ENCODE measurements around the gene ITGB2. TPM values are rescaled to one million over a fixed set of nuclear protein-coding genes. Genes with fewer than 3 reads are reported as not detected.
A peak's percentile ranks its signal among the peaks of the same experiment; 100 is the strongest.

Gene ITGB2
- total RNA-seq, 1 donor from 2014 or later, result 468 TPM

DNA sequence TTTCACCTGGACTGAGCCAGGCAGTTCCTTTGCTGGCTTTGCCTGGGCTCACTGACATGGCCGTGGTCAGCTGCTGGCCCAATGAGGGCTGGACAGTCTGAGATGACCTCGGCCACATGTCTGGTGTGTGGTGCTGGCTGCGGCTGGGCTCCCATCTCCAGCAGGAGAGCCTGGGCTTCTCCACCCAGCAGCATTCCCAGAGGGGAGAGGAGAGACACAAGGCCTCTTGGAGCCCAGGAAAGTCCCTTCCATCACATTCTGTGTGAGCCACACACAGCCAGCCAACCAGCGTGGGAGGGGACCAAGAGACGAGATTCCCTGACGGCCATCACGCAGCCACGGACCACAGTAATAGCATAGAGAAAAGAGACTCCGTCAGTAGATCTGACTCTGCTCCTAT is 81.7 kb downstream of the ITGB2 start:
- H3K4me3 ChIP-seq, result no peak overlapping the region
- intact Hi-C loops (cut with DNase I), result no loop called here

DNA sequence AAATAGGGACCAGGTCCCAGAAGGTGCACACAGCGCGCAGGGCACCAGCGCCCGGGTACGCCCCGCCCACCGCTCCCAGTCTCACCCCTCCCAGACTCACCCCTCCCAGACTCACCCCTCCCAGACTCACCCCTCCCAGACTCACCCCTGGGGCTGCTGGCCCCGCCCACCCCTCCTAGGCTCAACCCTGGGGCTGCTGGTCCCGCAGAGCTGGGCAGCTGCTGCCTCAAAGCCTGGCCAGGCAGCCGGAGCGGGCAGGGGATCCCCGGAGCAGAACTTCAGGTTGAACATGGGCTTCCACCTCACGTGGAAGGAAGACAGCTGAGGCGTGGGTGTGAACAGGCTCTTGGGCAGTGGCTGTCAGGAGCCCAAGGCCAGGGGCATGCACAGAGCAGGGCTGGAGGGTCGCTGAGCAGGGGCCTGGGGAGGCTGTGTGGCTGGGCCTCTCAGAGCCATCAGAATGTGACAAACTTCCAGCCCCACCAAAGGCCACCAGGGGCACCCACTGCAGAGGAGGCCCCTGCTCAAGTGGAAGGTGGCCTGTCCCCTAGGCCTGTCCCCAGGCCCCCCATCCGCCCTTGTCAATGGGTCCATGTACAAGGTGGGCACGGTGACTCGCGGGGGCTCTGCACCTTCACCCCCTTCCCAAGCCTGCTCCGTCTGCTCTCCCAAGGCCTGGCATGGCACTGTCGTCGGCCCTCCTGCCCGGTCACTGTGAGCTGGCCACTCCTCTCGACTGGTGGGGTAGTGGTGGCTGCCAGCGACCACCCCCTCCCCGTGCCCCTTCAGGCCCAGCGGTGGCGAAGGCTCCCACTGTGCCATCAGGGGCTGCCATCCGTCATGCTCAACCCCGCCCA is 82.4 kb downstream of the ITGB2 start:
- Histone ChIP-seq H3K4me1 (no peaks in the 10 kb centered on the region), H3K27ac (no peak overlapping the region), H3K9me3 (no peaks in the 10 kb centered on the region), H3K36me3 (no peaks in the 10 kb centered on the region), H3K4me3 (no peak overlapping the region), H3K27me3 (ENCODE audit: low read depth) (peaks cover 3% of the 10 kb centered on the region)
- no peak for DNase-seq
- intact Hi-C loops (cut with DNase I), result no loop called here
- ATAC-seq, result peak in 1 of 2 donors; percentile 8
- TF ChIP-seq, protein P1, sequence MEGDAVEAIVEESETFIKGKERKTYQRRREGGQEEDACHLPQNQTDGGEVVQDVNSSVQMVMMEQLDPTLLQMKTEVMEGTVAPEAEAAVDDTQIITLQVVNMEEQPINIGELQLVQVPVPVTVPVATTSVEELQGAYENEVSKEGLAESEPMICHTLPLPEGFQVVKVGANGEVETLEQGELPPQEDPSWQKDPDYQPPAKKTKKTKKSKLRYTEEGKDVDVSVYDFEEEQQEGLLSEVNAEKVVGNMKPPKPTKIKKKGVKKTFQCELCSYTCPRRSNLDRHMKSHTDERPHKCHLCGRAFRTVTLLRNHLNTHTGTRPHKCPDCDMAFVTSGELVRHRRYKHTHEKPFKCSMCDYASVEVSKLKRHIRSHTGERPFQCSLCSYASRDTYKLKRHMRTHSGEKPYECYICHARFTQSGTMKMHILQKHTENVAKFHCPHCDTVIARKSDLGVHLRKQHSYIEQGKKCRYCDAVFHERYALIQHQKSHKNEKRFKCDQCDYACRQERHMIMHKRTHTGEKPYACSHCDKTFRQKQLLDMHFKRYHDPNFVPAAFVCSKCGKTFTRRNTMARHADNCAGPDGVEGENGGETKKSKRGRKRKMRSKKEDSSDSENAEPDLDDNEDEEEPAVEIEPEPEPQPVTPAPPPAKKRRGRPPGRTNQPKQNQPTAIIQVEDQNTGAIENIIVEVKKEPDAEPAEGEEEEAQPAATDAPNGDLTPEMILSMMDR (IDR thresholded peaks at IDR 0.05), result no peak

More for the DNA sequence above, 81.7 kb downstream of the ITGB2 start:
- Histone ChIP-seq H3K9me3 (no peaks in the 10 kb centered on the region), H3K27ac (no peak overlapping the region), H3K36me3 (no peaks in the 10 kb centered on the region), H3K4me1 (no peaks in the 10 kb centered on the region), H3K27me3 (ENCODE audit: low read depth) (peaks cover 3% of the 10 kb centered on the region)
- TF ChIP-seq, protein P1 (IDR thresholded peaks at IDR 0.05), result no peak
- ATAC-seq (no peak), DNase-seq (no peak)

DNA sequence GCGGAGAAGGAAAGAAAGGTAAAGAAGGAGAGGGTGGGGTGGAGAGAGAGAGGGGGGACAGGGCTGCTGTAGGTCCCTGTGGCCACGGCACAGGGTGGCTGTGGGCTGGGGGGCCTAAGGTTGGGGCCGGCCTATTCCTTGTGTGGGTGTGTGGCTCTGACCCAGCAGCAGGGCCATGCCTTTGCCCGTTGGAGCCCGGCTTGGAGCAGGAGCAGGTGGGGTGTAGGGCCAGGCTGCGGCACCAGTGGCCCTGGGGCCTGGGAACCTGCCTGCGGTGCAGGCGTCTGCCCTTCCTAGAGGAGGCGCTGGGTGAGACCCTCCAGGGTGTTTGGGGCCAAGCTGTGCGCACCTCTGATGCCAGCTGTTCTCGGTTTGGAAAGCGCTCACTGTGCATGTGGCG is 83.2 kb downstream of the ITGB2 start:
- Histone ChIP-seq H3K4me1 (no peaks in the 10 kb centered on the region), H3K36me3 (no peaks in the 10 kb centered on the region), H3K9me3 (no peaks in the 10 kb centered on the region), H3K4me3 (no peak overlapping the region), H3K27me3 (ENCODE audit: low read depth) (peaks cover 3% of the 10 kb centered on the region), H3K27ac (no peak overlapping the region)
- TF ChIP-seq, protein P1 (IDR thresholded peaks at IDR 0.05), result no peak
- DNase-seq (no peak), ATAC-seq (peak in 1 of 2 donors; percentile 13)
- intact Hi-C loops (cut with DNase I), result no loop called here

DNA sequence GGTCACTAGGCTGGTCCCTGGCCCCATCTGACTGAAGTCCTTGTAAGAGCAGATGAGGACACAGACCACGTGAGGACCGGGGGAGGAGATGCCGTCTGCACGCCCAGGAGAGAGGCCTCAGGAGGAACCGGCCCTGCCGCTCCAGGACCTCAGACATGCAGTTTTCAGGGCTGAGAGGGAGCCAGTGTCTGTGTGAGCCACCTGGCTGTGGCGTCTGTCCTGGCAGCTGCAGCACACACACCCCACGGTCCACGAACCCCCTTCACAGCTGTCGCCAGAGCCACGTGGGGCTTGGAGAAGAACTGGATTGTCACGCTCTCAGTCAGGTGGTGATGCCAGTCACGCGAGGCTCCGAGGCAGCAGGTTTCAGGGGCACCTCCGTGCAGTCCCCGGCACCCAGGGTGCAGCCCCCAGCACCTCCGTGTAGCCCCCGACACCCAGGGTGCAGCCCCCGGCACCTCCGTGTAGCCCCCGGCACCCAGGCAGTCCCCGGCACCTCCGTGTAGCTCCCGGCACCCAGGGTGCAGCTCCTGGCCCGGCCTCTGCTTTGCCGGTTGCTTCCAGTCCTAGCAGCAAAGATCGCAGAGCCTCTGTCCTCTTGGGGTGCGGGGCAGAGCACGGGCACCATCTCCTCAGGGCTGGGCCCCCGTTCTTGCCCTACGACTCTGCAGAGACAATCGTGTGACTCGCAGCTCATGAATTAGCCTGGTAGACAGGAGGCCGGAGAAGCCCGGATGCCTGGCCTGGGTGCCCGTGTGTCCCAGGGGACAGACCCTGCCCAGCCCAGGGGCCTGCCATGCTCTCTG is 83.8 kb downstream of the ITGB2 start:
- ATAC-seq (peak; percentile 60), DNase-seq (no peak)
- no peaks in the 10 kb centered on the region for H3K9me3 ChIP-seq
- H3K27me3 ChIP-seq (ENCODE audit: low read depth), result peaks cover 3% of the 10 kb centered on the region
- intact Hi-C loops (cut with DNase I), result no loop called here
- TF ChIP-seq, protein P1 (IDR thresholded peaks at IDR 0.05), result no peak
- no peak overlapping the region for H3K4me3 ChIP-seq
- no peak overlapping the region for H3K27ac ChIP-seq
- no peaks in the 10 kb centered on the region for H3K36me3 ChIP-seq
- H3K4me1 ChIP-seq, result no peaks in the 10 kb centered on the region

DNA sequence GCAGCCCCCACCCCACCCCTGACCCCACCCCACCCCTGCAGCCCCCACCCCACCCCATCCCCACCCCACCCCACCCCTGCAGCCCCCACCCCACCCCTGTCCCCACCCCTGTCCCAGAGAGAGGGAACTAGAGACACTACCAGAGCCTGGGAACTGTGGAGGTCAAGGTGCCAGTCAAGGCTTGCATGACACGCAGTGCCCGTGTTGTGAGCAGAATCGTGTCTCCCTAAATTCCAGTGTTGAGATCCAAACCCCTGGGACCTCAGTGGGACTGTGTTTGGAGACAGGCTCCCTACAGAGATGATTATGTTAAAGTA is 84.4 kb downstream of the ITGB2 start:
- Histone ChIP-seq H3K27me3 (ENCODE audit: low read depth) (peaks cover 3% of the 10 kb centered on the region), H3K27ac (no peak overlapping the region), H3K36me3 (no peaks in the 10 kb centered on the region), H3K9me3 (no peaks in the 10 kb centered on the region), H3K4me3 (no peak overlapping the region), H3K4me1 (no peaks in the 10 kb centered on the region)
- intact Hi-C loops (cut with DNase I), result no loop called here
- DNase-seq, result no peak
- no peak for ATAC-seq
- TF ChIP-seq, protein P1 (IDR thresholded peaks at IDR 0.05), result no peak

Other genes with a start within 250 kb of the ITGB2 start
- gene KRTAP12-1, start 238.7 kb downstream of the ITGB2 start, total RNA-seq, result not detected
- gene KRTAP10-12, start 223.7 kb downstream of the ITGB2 start, total RNA-seq, result not detected
- 0.27 TPM for gene TSPEAR, start 209.3 kb downstream of the ITGB2 start, total RNA-seq
- gene UBE2G2, start 119.1 kb downstream of the ITGB2 start, total RNA-seq, result 76.9 TPM
- gene SUMO3, start 102.8 kb downstream of the ITGB2 start, total RNA-seq, result 88.2 TPM
- gene PTTG1IP, start 47.2 kb downstream of the ITGB2 start, total RNA-seq, result 209 TPM
- gene SLX9, start 19.1 kb upstream of the ITGB2 start, total RNA-seq, result 15.7 TPM
- 48.2 TPM for gene ADARB1, start 153.7 kb upstream of the ITGB2 start, total RNA-seq

All from lower lobe of right lung (tissue), 2 donors.